NCI-H460 (cell line): Measurements from ENCODE around the gene MAMDC2. TPM values are rescaled to one million over a fixed set of nuclear protein-coding genes. Genes with fewer than 3 reads are reported as not detected.

Source experiments
- DNase-seq: peaks from one replicate; pipeline ENCODE4 v3.0.0-alpha.2; 2016; ENCODE audit warnings: low read depth; ENCODE audit errors: extremely low read depth
- polyA plus RNA-seq: library from polyadenylated mRNA; depleted of rRNA; stranded (reverse); fragments of >200 nt; gene quantifications from 2 replicates; pipeline ENCODE4 v1.2.3, GENCODE V29; 2014; cell fraction: nucleus; rRNA removed
- total RNA-seq: library from RNA; depleted of rRNA; stranded (reverse); fragments of >200 nt; shearing (Covaris generic); gene quantifications from 2 replicates; pipeline ENCODE4 v1.2.3, GENCODE V29; 2014; rRNA removed

Gene MAMDC2
- total RNA-seq = not detected in 2 replicates
- 0.17 TPM in 1 of 2 replicates, not detected in the other for polyA plus RNA-seq

- no peak for DNase-seq
These were observed at the start of gene MAMDC2 for GRCh38 chr9:70043689-70044489. Gene MAMDC2 (plus strand): TSS chr9:70043848. CDS start chr9:70044198, 350 bp downstream.

GRCh38 chr9:69995846-69996245 lies 47.8 kb upstream of the MAMDC2 start:
- DNase-seq = no peak

GRCh38 chr9:69996967-69997366 lies 46.7 kb upstream of the MAMDC2 start:
- no peak for DNase-seq

GRCh38 chr9:69997524-69997923 lies 46.1 kb upstream of the MAMDC2 start:
- no peak for DNase-seq

- DNase-seq = no peak
These were observed 44.3 kb upstream of the MAMDC2 start for GRCh38 chr9:69999315-69999714.

DNA sequence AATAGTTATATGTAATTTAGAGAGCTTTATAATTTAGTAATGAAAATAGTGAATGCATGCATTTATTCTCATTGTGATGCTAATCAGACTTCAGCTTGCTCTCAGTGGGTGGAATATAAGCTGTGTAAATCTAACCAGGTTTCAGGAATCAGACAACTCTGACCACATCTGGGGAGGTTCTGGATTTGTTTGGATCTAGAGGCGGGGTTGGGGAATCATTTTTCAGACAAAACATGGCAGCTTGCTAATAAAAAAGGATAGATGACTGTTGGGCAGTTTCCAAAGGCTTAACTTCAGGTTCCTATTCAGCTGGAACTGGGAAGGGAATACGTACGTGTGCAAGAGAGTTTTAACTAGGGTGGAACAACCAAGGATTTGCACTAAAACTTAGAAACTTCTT lies 43.2 kb upstream of the MAMDC2 start:
- DNase-seq = no peak

DNA sequence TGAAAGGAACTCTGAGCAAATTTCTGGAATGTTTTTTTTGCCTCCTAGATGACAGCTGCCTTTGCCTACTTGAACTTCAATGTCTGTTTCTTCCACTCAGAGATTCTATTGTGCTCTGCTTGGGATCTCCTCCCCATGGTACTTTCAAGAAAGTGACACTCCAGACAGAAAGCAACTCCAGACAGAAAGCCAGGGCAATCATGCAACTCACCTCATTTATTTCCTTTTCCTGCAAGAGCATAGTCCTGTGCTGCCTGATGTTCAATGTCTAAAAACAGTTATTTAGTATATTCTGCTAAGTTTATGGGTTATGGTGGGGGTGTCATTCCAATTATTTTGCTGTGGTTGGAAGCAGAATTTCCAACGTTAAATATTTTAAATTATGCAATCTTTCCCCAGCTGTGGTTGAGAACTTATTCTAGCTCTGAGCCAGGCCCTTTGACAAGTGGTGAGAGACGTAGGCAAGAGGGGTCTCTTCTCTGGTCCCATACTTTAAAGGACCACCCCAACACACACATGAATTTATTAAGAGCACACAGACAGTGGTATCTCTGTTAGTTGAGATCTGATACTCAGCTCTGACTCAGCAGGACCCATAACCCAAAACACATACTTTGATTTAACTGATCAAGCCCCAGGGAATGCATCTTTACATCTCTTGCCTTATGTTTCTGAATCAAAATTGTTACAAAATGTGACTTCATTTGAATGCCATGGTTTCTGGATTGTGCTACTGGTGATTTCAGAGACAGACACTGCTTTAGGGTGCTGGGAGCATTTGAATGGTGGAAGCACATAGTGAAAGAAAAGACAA lies 39.5 kb upstream of the MAMDC2 start:
- no peak for DNase-seq

- no peak for DNase-seq
These were observed 37.3 kb upstream of the MAMDC2 start for GRCh38 chr9:70006306-70006705.

GRCh38 chr9:70007831-70008230 lies 35.8 kb upstream of the MAMDC2 start:
- no peak for DNase-seq

DNA sequence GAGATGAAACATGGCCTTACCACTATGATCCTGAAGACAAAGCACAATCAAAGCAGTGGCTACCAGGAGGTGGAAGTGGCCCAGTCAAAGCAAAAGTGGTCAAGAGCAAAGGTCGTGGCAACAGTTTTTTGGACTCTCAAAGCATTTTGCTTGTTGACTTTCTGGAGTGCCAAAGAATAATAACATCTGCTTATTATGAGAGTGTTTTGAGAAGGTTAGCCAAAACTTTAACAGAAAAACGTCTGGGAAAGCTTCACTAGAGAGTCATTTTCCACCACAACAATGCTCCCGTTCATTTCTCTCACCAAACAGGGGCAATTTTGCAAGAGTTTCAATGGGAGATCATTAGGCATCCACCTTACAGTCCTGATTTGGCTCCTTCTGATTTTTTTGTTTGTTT lies 33.6 kb upstream of the MAMDC2 start:
- no peak for DNase-seq

- no peak for DNase-seq
These were observed 32.3 kb upstream of the MAMDC2 start for GRCh38 chr9:70011366-70011765.

DNA sequence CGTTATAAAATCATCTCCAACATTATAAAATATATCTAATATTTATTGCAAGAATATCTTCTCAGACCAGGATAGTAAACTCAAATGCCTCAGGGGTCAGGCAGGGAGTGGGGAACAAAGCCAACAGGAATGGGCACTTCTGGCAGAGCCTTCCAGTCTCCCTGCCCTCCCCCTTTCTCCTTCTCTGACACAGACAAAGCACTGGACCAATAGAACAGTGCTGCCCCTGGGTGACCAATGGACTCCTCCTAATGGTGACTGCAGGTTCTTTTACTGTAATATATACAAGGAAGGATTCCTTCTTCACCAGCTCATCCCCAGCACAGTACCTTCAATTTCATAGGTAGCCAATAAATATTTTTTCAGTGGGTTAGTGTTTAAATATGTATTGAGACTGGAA lies 31.1 kb upstream of the MAMDC2 start:
- no peak for DNase-seq

GRCh38 chr9:70013598-70014196 lies 30.0 kb upstream of the MAMDC2 start:
- DNase-seq = no peak

DNA sequence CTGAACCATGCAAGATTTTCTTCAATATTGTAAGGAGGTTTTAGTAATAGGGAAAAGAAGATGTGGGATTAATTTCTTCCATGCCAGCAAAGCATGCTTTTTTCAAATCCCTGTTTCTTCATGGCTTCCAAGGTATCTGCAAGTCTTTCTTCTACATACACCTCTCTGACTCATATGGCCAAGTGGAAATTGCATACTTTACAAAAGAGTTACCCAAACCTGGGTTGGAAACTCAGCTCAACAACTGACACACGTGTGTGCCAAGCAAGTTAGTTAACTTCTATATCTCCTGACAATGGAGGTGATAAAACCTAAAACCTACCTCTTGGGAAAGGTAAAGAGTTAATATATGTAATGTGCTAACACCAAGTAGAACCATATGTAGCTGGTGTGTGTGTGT lies 28.5 kb upstream of the MAMDC2 start:
- no peak for DNase-seq

DNA sequence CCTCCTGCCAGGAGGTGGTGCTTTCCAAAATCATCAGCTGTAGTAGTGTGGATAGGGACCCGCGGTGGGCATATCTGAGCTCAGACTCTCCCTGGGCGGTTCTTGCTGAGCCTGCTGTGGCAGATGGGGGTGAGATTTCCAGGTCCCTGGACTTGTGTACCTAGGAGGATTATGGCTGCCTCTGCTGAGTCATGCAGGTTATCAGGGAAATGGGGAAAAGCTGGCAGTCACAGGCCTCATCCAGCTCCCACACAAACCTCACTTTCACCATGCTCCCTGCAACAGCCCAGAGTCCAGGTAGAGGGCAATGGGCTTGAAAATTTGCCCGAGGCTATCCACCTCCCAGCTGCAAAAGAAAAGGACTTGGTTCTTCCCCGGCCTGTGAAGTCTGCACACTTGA lies 23.4 kb upstream of the MAMDC2 start:
- no peak for DNase-seq

GRCh38 chr9:70020991-70021571 lies 22.6 kb upstream of the MAMDC2 start:
- no peak for DNase-seq

- no peak for DNase-seq
These were observed 15.4 kb upstream of the MAMDC2 start for GRCh38 chr9:70028287-70028686.

DNA sequence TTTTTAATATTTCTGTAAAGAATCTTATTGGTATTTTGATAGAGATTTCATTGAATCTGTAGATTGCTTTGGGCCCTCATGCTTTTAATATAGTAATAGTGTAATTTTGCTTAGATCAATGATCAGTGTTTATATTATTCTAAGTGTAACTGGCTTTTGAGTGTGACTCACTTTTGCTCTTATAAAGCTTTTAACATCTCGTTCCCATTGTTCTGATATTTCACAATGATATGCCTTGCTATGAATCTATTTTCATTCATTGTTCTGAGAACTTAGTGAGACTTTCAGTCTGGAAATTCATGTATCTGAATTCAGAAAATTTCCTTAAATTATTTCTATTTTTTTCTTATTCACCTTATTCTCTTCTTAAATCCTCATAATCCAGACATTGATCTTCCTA lies 13.5 kb upstream of the MAMDC2 start:
- DNase-seq = no peak

DNA sequence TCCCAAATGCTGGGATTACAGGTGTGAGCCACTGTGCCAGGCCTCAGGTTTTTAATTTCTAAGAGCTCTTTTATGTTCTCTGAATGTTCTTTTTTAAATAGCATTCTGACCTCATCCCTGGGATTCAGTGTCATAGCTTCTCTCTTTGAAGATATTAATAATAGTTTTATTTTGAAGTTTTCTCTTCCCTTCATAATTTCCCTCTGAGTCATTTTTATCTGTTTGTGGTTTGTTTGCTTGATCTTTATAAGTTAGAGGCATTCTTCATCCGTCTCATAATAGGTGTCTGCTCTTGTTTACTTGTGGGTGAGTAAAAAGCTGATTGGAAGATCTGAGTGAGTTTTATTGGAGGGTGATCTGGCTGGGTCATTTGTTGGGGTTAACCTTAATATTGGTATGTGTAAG lies 12.5 kb upstream of the MAMDC2 start:
- no peak for DNase-seq

GRCh38 chr9:70034271-70034711 lies 9.4 kb upstream of the MAMDC2 start:
- no peak for DNase-seq

- DNase-seq = no peak
These were observed 8.0 kb upstream of the MAMDC2 start for GRCh38 chr9:70035691-70036090.
